Measurements from ENCODE around the gene FN3K.
A peak's percentile ranks its signal among the peaks of the same experiment; 100 is the strongest.

GRCh38 chr17:82781894-82782274 is 46.5 kb downstream of the FN3K start:
- TF ChIP-seq, protein P1, sequence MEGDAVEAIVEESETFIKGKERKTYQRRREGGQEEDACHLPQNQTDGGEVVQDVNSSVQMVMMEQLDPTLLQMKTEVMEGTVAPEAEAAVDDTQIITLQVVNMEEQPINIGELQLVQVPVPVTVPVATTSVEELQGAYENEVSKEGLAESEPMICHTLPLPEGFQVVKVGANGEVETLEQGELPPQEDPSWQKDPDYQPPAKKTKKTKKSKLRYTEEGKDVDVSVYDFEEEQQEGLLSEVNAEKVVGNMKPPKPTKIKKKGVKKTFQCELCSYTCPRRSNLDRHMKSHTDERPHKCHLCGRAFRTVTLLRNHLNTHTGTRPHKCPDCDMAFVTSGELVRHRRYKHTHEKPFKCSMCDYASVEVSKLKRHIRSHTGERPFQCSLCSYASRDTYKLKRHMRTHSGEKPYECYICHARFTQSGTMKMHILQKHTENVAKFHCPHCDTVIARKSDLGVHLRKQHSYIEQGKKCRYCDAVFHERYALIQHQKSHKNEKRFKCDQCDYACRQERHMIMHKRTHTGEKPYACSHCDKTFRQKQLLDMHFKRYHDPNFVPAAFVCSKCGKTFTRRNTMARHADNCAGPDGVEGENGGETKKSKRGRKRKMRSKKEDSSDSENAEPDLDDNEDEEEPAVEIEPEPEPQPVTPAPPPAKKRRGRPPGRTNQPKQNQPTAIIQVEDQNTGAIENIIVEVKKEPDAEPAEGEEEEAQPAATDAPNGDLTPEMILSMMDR (conservative IDR thresholded peaks at IDR 0.05; ENCODE audit: low read depth, low read length), result peak; percentile 98
- TF ChIP-seq SMC3 (IDR thresholded peaks at IDR 0.05; ENCODE audit: low read depth, low read length) (peak; percentile 98), POLR2A (IDR thresholded peaks at IDR 0.05; ENCODE audit: low read depth, low read length) (peak; percentile 56; the same call in 1 of the 2 replicates), USF2 (IDR thresholded peaks at IDR 0.05; ENCODE audit: low read depth, low read length) (no peak), CEBPB (IDR thresholded peaks at IDR 0.05; ENCODE audit: low read depth, low read length) (no peak)
